Measurements from ENCODE around the gene IL3.

DNA sequence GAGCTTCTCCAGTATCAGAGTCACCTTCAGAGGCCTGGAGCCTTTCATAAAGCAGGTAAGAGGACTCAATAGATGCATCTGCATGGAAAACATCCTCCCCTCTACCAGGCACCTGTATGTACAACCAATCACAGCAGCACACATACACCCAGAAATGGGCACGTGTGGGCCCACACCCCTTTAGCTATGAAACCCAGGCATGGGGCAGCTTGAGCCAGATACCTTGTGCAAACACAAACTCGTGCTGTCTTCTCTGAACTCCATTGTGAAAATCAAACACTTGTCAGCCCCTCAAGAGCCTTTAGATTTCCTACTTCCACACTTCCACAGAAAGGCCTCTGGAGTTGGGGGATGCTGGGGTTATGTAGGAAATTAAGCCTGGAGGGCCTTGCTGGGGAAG, 12.1 kb downstream of the IL3 start:
- TF ChIP-seq CTCF (IDR thresholded peaks at IDR 0.05) (no peak), POLR2A (IDR thresholded peaks at IDR 0.05; ENCODE audit: low read depth) (no peak)
